ENCODE results near the gene ANKFY1. TPM values are rescaled to one million over a fixed set of nuclear protein-coding genes. Genes with fewer than 3 reads are reported as not detected.
A peak's percentile ranks its signal among the peaks of the same experiment; 100 is the strongest.

ANKFY1 gene
- total and polyA plus RNA-seq, 7 donors = 6.0 to 68.0 (median 52.6) TPM

DNA sequence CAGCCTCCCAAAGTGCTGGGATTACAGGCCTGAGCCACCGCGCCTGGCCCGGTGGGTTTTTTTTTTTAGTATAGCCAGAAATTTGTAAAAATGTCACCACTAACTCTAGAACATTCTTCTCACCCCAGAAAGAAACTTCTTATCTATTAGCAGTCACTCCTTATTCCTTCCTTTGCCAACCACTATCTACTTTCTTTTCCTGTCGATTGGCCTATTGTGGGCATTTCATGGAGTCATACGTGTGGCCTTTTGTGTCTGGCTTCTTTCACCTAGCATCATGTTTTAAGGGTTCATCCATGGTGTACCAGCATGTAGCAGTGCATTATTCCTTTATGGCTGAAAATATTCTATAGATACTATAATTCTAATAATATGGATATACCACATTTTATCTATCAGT, 117.1 kb downstream of the ANKFY1 start:
- no peak overlapping the region for H3K4me3 ChIP-seq
- no peak overlapping the region for H3K27ac ChIP-seq
- TF ChIP-seq POLR2A (IDR thresholded peaks at IDR 0.05) (no peak), EP300 (IDR thresholded peaks at IDR 0.05) (no peak), POLR2AphosphoS5 (IDR thresholded peaks at IDR 0.05) (no peak)
- TF ChIP-seq, protein P1, sequence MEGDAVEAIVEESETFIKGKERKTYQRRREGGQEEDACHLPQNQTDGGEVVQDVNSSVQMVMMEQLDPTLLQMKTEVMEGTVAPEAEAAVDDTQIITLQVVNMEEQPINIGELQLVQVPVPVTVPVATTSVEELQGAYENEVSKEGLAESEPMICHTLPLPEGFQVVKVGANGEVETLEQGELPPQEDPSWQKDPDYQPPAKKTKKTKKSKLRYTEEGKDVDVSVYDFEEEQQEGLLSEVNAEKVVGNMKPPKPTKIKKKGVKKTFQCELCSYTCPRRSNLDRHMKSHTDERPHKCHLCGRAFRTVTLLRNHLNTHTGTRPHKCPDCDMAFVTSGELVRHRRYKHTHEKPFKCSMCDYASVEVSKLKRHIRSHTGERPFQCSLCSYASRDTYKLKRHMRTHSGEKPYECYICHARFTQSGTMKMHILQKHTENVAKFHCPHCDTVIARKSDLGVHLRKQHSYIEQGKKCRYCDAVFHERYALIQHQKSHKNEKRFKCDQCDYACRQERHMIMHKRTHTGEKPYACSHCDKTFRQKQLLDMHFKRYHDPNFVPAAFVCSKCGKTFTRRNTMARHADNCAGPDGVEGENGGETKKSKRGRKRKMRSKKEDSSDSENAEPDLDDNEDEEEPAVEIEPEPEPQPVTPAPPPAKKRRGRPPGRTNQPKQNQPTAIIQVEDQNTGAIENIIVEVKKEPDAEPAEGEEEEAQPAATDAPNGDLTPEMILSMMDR (IDR thresholded peaks at IDR 0.05) = no peak
- intact Hi-C loops (cut with DNase I) = loop anchor here (5.0 kb wide), 1 partner anchor 266 kb away; no protein-coding TSS in a partner anchor
- DNase-seq = no peak
- H3K4me1 ChIP-seq = peaks cover 0 to 20% (median 16%) of the 10 kb centered on the region in 4 donors
- no peaks in the 10 kb centered on the region for H3K9me3 ChIP-seq
- H3K36me3 ChIP-seq = peaks cover 0 to 12% (median 6%) of the 10 kb centered on the region in 4 donors
- 77 to 84% methylated on average over 5 of the region's 5 CpGs for WGBS, 2 donors
- no peaks in the 10 kb centered on the region for H3K27me3 ChIP-seq

DNA sequence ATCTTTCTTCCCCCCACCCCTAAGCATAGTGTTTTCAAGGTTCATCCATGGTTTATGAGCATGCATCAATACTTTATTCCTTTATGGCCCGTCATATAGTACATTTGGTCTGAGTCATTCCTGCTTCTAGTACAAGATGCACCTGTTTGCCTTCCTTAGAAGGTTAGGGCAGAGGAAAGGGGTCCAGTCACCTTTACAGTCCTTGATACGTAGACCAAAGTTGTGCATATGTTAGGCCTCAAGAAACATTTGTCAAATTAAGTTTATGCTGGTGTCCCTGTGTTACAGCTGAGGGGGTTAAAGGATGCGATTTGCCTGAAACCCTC, 119.4 kb downstream of the ANKFY1 start:
- no peaks in the 10 kb centered on the region for H3K9me3 ChIP-seq
- H3K27ac ChIP-seq = peak overlapping the region; percentile 97 to 100 (median 99)
- no peaks in the 10 kb centered on the region for H3K27me3 ChIP-seq
- peaks cover 0 to 43% (median 39%) of the 10 kb centered on the region in 4 donors for H3K4me1 ChIP-seq
- no peak for TF ChIP-seq EP300 (IDR thresholded peaks at IDR 0.05)
- TF ChIP-seq, protein P1 (IDR thresholded peaks at IDR 0.05) = no peak
- no peak for TF ChIP-seq POLR2AphosphoS5 (IDR thresholded peaks at IDR 0.05)
- TF ChIP-seq POLR2A (IDR thresholded peaks at IDR 0.05) = peak in 1 of 2 donors; percentile 20
- 14 to 52% methylated on average over 3 of the region's 3 CpGs for WGBS, 2 donors
- peak overlapping the region; percentile 76 to 99 (median 94) for H3K4me3 ChIP-seq
- H3K36me3 ChIP-seq = no peaks in the 10 kb centered on the region
- intact Hi-C loops (cut with DNase I) = loop anchor here (5.0 kb wide), 2 partner anchors 58 to 223 kb away; partner anchors contain the start of gene UBE2G1
- DNase-seq = no peak

DNA sequence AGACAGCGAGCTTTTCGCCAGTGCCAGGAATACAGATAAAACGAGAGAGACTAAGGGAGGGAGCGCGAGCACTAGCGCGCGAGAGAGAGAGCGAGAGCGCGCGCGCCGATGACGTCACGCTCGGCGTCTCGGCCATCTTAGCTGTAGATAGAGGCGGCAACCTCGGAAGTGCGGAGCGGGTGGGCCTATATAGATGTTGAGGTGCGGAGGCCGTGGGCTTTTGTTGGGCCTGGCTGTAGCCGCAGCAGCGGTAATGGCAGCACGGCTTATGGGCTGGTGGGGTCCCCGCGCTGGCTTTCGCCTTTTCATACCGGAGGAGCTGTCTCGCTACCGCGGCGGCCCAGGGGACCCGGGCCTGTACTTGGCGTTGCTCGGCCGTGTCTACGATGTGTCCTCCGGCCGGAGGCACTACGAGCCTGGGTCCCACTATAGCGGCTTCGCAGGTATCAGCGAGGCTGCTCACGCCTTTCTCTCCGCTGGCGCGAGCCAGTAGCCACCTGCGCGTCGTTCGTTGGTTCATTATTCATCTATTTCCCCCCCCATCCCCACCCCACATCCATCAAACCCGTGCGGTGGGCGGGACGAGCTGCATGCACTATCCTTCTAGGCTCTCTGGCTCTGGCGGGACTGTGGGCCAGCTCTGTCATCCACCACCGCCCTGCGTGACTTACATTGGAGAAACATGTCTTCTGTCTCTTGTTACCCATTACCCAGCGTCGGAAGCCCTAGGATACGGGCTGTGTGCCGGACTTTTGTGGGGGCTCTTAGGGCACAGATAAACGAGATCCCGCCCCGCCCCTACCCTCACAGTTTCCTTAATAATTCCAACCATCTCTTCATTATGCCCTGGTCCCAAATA, 120.0 kb downstream of the ANKFY1 start:
- TF ChIP-seq, protein P1 (IDR thresholded peaks at IDR 0.05) = no peak
- TF ChIP-seq POLR2A (IDR thresholded peaks at IDR 0.05) = peak; percentile 83 to 85
- no peak for TF ChIP-seq EP300 (IDR thresholded peaks at IDR 0.05)
- TF ChIP-seq POLR2AphosphoS5 (IDR thresholded peaks at IDR 0.05) = peak; percentile 82 to 94 (median 92)
- Histone ChIP-seq H3K27ac (peak overlapping the region; percentile 97 to 100 (median 99)), H3K4me1 (peaks cover 0 to 47% (median 44%) of the 10 kb centered on the region in 4 donors), H3K27me3 (no peaks in the 10 kb centered on the region), H3K9me3 (no peaks in the 10 kb centered on the region), H3K36me3 (no peaks in the 10 kb centered on the region), H3K4me3 (peak overlapping the region; percentile 76 to 99 (median 94))
- intact Hi-C loops (cut with DNase I) = loop anchor here (5.0 kb wide), 2 partner anchors 59 to 224 kb away; partner anchors contain the start of gene UBE2G1
- DNase-seq = peak; percentile 96
- WGBS, 2 donors = 0 to 1% methylated on average over 69 of the region's 69 CpGs

DNA sequence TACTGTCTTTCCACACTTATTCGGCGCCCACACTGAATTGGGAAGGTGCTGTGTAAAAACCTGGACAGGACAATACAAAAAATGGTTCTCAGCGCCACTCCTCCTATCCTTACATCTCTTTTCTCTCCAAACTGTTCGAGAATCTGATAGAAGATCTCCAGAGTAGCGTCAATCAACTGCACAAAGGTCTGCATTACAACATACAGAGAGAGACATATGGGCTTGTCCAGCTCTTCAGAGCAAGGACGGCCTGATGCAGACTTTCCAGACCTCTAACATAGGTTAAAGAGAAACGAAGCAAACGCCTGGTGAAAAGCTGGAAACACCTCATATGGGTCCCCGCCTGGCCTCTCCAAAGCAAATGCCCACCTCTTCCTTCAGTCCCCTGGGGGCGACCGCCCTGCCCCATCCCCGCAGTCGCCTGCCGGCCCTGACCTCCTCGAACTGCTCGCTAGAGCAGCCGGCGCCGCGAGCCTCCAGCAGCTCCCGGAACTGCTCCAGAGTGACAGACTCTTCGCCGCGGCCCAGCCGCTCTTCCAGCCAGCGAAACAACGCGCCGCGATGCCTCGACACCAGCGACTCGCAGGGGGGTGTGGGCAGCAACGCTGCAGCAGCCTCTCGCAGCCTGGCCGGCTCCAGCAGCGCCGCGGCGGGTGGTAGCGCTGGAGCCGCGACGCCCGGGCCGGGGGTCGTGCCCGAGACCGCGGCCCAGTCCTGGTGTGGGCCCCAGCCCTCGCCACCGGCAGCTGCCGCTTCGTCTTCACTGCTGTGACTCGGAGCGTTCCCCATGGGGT, 121.5 kb downstream of the ANKFY1 start:
- Histone ChIP-seq H3K27me3 (no peaks in the 10 kb centered on the region), H3K9me3 (no peaks in the 10 kb centered on the region), H3K4me1 (peaks cover 0 to 62% (median 59%) of the 10 kb centered on the region in 4 donors), H3K4me3 (peak overlapping the region; percentile 76 to 99 (median 94)), H3K36me3 (no peaks in the 10 kb centered on the region), H3K27ac (peak overlapping the region; percentile 97 to 100 (median 99))
- TF ChIP-seq, protein P1 (IDR thresholded peaks at IDR 0.05) = no peak
- no peak for TF ChIP-seq EP300 (IDR thresholded peaks at IDR 0.05)
- no peak for TF ChIP-seq POLR2A (IDR thresholded peaks at IDR 0.05)
- TF ChIP-seq POLR2AphosphoS5 (IDR thresholded peaks at IDR 0.05) = no peak
- DNase-seq = peak; percentile 67
- intact Hi-C loops (cut with DNase I) = loop anchor here (5.0 kb wide), 2 partner anchors 60 to 225 kb away; partner anchors contain the start of gene UBE2G1
- WGBS, 2 donors = 1 to 3% methylated on average over 56 of the region's 56 CpGs
